ENCODE results near the gene RNF112. TPM values are rescaled to one million over a fixed set of nuclear protein-coding genes. Genes with fewer than 3 reads are reported as not detected.

The RNF112 gene
- total and polyA plus RNA-seq, 5 donors: 2.5 to 6.3 (median 3.3) TPM

GRCh38 chr17:19390951-19391350, 20.1 kb upstream of the RNF112 start:
- H3K4me3 ChIP-seq (ENCODE audit: low read length): no peak overlapping the region
- peaks cover 12% of the 10 kb centered on the region for H3K4me1 ChIP-seq (ENCODE audit: control insufficient read depth, insufficient read depth, low read length)
- no peaks in the 10 kb centered on the region for H3K9me3 ChIP-seq (ENCODE audit: control insufficient read depth, low read length)
- ATAC-seq (no peak), DNase-seq (no peak)
- 79% methylated on average over 2 of the region's 2 CpGs for WGBS
- no peaks in the 10 kb centered on the region for H3K27me3 ChIP-seq (ENCODE audit: control insufficient read depth, insufficient read depth)
- H3K27ac ChIP-seq (ENCODE audit: low read length): no peak overlapping the region
- intact Hi-C loops (cut with DNase I): no loop called here

GRCh38 chr17:19391432-19391831, 19.6 kb upstream of the RNF112 start:
- 84% methylated on average over 7 of the region's 7 CpGs for WGBS
- no peak for DNase-seq

GRCh38 chr17:19392303-19392702, 18.7 kb upstream of the RNF112 start:
- Histone ChIP-seq H3K4me1 (ENCODE audit: control insufficient read depth, insufficient read depth, low read length) (peaks cover 8% of the 10 kb centered on the region), H3K27ac (ENCODE audit: low read length) (no peak overlapping the region), H3K9me3 (ENCODE audit: control insufficient read depth, low read length) (no peaks in the 10 kb centered on the region), H3K4me3 (ENCODE audit: low read length) (no peak overlapping the region), H3K27me3 (ENCODE audit: control insufficient read depth, insufficient read depth) (no peaks in the 10 kb centered on the region)
- WGBS: 68% methylated on average over 7 of the region's 7 CpGs
- no peak for ATAC-seq
- DNase-seq: no peak
- intact Hi-C loops (cut with DNase I): no loop called here

More at GRCh38 chr17:19391432-19391831, 19.6 kb upstream of the RNF112 start:
- H3K27ac ChIP-seq (ENCODE audit: low read length): no peak overlapping the region
- no peak for ATAC-seq
- intact Hi-C loops (cut with DNase I): no loop called here
- no peak overlapping the region for H3K4me3 ChIP-seq (ENCODE audit: low read length)
- H3K4me1 ChIP-seq (ENCODE audit: control insufficient read depth, insufficient read depth, low read length): peaks cover 12% of the 10 kb centered on the region
- H3K27me3 ChIP-seq (ENCODE audit: control insufficient read depth, insufficient read depth): no peaks in the 10 kb centered on the region
- no peaks in the 10 kb centered on the region for H3K9me3 ChIP-seq (ENCODE audit: control insufficient read depth, low read length)

GRCh38 chr17:19397556-19398041, 13.4 kb upstream of the RNF112 start:
- DNase-seq (no peak), ATAC-seq (peak; percentile 26 to 45)
- no peaks in the 10 kb centered on the region for H3K27me3 ChIP-seq (ENCODE audit: control insufficient read depth, insufficient read depth)
- no peak overlapping the region for H3K27ac ChIP-seq (ENCODE audit: low read length)
- H3K9me3 ChIP-seq (ENCODE audit: control insufficient read depth, low read length): no peaks in the 10 kb centered on the region
- no peak overlapping the region for H3K4me3 ChIP-seq (ENCODE audit: low read length)
- intact Hi-C loops (cut with DNase I): no loop called here
- peaks cover 2% of the 10 kb centered on the region for H3K4me1 ChIP-seq (ENCODE audit: control insufficient read depth, insufficient read depth, low read length)
- WGBS: 64% methylated on average over 6 of the region's 6 CpGs

- Histone ChIP-seq H3K27me3 (ENCODE audit: control insufficient read depth, insufficient read depth) (no peaks in the 10 kb centered on the region), H3K27ac (ENCODE audit: low read length) (peak overlapping the region; percentile 25), H3K9me3 (ENCODE audit: control insufficient read depth, low read length) (no peaks in the 10 kb centered on the region), H3K4me1 (ENCODE audit: control insufficient read depth, insufficient read depth, low read length) (peaks cover 2% of the 10 kb centered on the region), H3K4me3 (ENCODE audit: low read length) (no peak overlapping the region)
- 48% methylated on average over 2 of the region's 2 CpGs for WGBS
- ATAC-seq: peak; percentile 87 to 95
- intact Hi-C loops (cut with DNase I): no loop called here
- DNase-seq: peak; percentile 72 to 88 (median 80)
Measured at GRCh38 chr17:19398301-19399181, 12.5 kb upstream of the RNF112 start.

- H3K4me1 ChIP-seq (ENCODE audit: control insufficient read depth, insufficient read depth, low read length): peaks cover 2% of the 10 kb centered on the region
- ATAC-seq (no peak), DNase-seq (no peak)
- no peak overlapping the region for H3K4me3 ChIP-seq (ENCODE audit: low read length)
- H3K27me3 ChIP-seq (ENCODE audit: control insufficient read depth, insufficient read depth): no peaks in the 10 kb centered on the region
- intact Hi-C loops (cut with DNase I): no loop called here
- WGBS: 81% methylated on average over 3 of the region's 3 CpGs
- H3K9me3 ChIP-seq (ENCODE audit: control insufficient read depth, low read length): no peaks in the 10 kb centered on the region
- H3K27ac ChIP-seq (ENCODE audit: low read length): no peak overlapping the region
Measured at GRCh38 chr17:19399750-19400450, 11.1 kb upstream of the RNF112 start.

GRCh38 chr17:19401321-19402010, 9.6 kb upstream of the RNF112 start:
- Histone ChIP-seq H3K9me3 (ENCODE audit: control insufficient read depth, low read length) (no peaks in the 10 kb centered on the region), H3K4me3 (ENCODE audit: low read length) (no peak overlapping the region), H3K27me3 (ENCODE audit: control insufficient read depth, insufficient read depth) (no peaks in the 10 kb centered on the region), H3K4me1 (ENCODE audit: control insufficient read depth, insufficient read depth, low read length) (peaks cover 2% of the 10 kb centered on the region), H3K27ac (ENCODE audit: low read length) (no peak overlapping the region)
- WGBS: 60% methylated on average over 8 of the region's 8 CpGs
- ATAC-seq (peak in 1 of 2 donors; percentile 54), DNase-seq (peak in 1 of 3 donors; percentile 64)
- intact Hi-C loops (cut with DNase I): no loop called here

- no peak for DNase-seq
- ATAC-seq: no peak
- H3K27ac ChIP-seq (ENCODE audit: low read length): no peak overlapping the region
- H3K4me1 ChIP-seq (ENCODE audit: control insufficient read depth, insufficient read depth, low read length): peaks cover 2% of the 10 kb centered on the region
- H3K9me3 ChIP-seq (ENCODE audit: control insufficient read depth, low read length): no peaks in the 10 kb centered on the region
- H3K4me3 ChIP-seq (ENCODE audit: low read length): no peak overlapping the region
- intact Hi-C loops (cut with DNase I): no loop called here
- H3K27me3 ChIP-seq (ENCODE audit: control insufficient read depth, insufficient read depth): no peaks in the 10 kb centered on the region
- 87% methylated on average over 1 of the region's 1 CpG for WGBS
Measured at GRCh38 chr17:19402171-19402570, 8.9 kb upstream of the RNF112 start.

- ATAC-seq (no peak), DNase-seq (no peak)
- Histone ChIP-seq H3K27me3 (ENCODE audit: control insufficient read depth, insufficient read depth) (no peaks in the 10 kb centered on the region), H3K4me1 (ENCODE audit: control insufficient read depth, insufficient read depth, low read length) (peaks cover 2% of the 10 kb centered on the region), H3K4me3 (ENCODE audit: low read length) (no peak overlapping the region), H3K27ac (ENCODE audit: low read length) (no peak overlapping the region), H3K9me3 (ENCODE audit: control insufficient read depth, low read length) (no peaks in the 10 kb centered on the region)
- WGBS: 95% methylated on average over 4 of the region's 4 CpGs
- intact Hi-C loops (cut with DNase I): no loop called here
Measured at GRCh38 chr17:19403021-19403420, 8.0 kb upstream of the RNF112 start.

- H3K27me3 ChIP-seq (ENCODE audit: control insufficient read depth, insufficient read depth): no peaks in the 10 kb centered on the region
- intact Hi-C loops (cut with DNase I): no loop called here
- no peak overlapping the region for H3K27ac ChIP-seq (ENCODE audit: low read length)
- H3K4me3 ChIP-seq (ENCODE audit: low read length): no peak overlapping the region
- H3K4me1 ChIP-seq (ENCODE audit: control insufficient read depth, insufficient read depth, low read length): no peaks in the 10 kb centered on the region
- ATAC-seq (no peak), DNase-seq (no peak)
- H3K9me3 ChIP-seq (ENCODE audit: control insufficient read depth, low read length): no peaks in the 10 kb centered on the region
- 78% methylated on average over 1 of the region's 1 CpG for WGBS
Measured at GRCh38 chr17:19404264-19404663, 6.8 kb upstream of the RNF112 start.

GRCh38 chr17:19405114-19405513, 5.9 kb upstream of the RNF112 start:
- Histone ChIP-seq H3K9me3 (ENCODE audit: control insufficient read depth, low read length) (no peaks in the 10 kb centered on the region), H3K27ac (ENCODE audit: low read length) (no peak overlapping the region), H3K27me3 (ENCODE audit: control insufficient read depth, insufficient read depth) (no peaks in the 10 kb centered on the region), H3K4me1 (ENCODE audit: control insufficient read depth, insufficient read depth, low read length) (no peaks in the 10 kb centered on the region), H3K4me3 (ENCODE audit: low read length) (no peak overlapping the region)
- ATAC-seq (no peak), DNase-seq (no peak)
- WGBS: 88% methylated on average over 5 of the region's 5 CpGs
- intact Hi-C loops (cut with DNase I): no loop called here

Data from right cardiac atrium (tissue), 5 donors.